ENCODE measurements around the gene RTL1.

RTL1 gene

DNA sequence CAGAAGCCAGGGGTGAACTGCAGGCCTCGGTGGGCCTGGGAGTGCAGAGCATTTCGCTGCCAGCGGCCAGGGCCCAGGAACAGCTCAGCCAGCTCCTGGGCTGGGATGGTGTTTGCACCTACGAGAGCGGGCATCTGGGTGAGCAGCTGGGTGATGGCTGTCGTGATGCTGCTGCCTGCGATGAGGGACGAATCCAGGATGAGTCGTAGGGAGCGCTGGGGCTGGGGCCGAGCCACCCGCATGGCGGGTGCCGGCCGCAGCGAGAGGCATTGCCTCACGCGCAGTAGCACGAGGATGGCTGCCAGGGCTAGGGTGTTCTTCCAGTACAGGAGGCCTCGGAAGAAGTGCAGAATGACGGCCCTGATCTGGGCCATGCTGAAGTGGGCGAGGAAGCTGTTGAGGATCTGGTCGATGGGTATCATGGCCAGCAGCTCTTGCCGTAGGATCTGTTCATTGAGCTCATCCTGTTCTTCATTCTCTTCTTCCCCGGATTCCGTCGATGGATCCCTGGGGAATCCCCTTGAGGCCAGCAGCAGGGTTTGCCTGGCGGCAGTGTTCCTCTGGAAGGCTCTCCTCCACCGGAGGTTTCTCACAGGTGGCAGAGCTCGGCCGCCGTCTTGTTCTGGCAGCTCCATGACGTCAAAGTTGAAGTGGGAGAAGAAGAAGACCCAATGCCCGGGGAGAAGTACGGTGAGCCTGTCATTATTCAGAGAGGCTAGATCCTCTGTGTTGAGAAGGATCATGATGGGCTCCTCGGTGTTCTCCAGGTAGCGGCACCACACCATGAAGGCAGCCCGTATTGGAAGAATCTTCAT, 22.1 kb downstream of the RTL1 start:
- DNase-seq (ENCODE audit: low read depth) = no peak

DNA sequence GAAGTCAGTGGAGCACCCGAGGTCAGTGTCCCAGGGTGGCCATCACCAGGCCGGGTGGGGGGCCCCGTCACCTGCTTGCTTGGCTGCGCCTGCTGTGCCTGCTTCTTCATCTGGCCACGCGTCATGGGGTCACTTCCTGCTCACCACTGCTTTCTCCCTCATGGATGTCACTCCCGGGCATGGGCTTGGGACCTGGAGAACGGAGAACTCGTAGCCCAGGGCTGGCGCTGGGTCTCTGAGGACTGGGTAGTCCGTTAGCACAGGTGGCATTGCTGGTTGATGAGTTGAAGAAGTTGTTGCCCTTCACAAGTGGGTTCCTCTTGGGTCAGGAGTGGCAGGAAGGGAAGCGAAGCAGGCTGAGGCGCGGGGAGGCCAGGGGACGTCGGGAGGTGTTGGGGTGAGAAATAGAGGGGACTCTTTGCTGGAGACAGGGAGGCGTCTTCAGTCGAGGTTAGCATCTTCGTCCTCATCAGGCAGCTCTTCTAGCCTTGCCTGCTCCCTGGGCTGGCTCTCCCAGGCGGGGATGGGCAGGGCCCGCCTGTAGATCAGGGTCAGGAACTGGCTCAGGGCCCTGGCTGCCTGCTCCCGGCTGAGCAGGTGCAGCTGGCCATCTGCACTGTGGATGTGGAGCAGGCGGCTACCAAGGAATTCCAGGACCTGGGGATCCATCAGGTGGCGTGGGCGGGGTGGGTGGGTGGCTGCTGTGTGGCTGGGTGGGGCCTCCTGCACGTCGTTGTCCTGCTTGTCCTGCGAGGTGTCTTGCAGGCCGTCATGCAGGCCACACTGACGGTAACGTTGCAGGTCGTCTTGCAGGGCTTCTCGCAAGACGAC, 23.0 kb downstream of the RTL1 start:
- no peak for DNase-seq (ENCODE audit: low read depth)

DNA sequence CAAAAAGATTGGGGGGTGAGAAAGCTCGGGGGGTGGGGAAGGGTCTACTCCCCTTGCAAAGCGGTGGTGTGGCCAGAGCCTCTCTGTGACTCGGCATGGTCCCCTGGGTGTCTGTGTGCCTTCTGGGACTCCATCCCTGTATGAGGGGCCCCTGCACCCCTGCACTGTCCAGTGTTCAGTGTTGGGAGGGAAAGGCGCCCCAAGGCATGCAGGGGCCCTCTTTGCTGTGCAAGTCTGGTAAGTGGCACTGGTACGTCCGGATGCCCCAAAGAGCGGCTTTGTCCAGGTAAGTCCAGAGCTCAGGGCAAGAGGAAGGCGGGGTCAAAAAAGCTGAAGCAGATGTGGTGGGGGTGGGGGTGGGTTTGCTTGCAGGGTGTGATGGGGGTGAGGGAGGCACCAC, 23.7 kb downstream of the RTL1 start:
- DNase-seq (ENCODE audit: low read depth) = no peak

DNA sequence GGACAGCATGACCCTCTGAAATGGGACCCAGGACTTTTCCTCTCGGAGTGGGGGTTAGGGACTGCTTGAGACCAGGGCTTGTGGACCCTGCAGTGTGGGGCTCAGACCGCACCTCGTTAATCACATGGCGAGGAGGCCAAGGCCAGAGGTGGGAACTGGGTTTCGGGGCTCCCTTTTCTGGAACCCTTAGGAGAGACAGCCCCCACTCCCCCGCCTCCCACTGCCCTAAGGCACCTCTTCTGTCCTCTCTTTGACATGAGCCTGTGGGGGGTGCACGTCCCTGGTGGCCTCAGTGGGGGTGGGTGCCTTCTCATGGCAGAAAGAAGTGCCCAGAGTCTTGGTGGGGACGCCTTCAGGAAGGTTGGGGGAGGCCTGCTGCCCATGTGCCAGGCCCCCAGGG, 24.3 kb downstream of the RTL1 start:
- no peak for DNase-seq (ENCODE audit: low read depth)

DNA sequence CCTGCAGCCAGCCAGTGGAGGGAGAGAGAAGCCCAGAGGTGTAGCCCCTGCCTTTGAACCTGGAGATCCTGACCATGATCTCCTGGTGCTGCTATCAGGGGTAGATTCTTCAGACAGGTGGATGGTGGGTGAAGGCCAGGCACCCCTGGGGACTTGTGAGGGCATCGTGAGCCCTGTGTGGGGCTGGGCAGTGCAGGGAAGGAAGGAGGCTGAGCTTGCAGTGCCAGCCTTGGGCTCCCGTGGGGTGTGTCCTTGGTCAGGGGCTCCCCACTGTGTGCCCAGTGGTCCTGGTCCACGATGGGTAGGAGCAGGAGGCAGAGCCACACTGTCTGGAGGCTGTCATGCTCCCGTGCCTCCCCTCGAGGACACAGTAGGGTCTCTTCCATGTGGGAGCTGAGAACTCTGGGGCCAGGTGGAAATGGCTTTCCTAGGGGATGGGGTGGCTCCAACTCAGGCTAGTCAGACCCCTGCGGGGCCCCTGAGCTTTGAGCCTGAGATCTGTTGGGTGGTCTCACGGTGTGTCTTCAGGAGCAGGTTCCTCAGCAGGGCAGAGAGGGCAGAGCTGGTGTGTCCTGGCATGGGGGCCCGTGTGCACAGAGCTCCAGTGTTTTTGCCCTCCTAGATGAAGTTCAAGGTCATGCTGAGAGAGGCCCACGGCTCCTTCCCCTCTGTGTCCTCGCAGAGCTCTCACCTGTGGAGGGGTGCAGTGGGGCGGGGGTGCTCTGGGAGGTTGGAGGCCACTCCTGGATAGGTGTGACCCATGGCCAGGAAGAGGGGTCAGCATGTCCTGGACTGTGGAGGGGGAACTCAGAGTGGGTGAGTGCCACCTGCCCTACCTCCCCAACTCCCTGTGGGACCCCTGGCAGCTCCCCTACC, 25.0 kb downstream of the RTL1 start:
- no peak for DNase-seq (ENCODE audit: low read depth)

DNA sequence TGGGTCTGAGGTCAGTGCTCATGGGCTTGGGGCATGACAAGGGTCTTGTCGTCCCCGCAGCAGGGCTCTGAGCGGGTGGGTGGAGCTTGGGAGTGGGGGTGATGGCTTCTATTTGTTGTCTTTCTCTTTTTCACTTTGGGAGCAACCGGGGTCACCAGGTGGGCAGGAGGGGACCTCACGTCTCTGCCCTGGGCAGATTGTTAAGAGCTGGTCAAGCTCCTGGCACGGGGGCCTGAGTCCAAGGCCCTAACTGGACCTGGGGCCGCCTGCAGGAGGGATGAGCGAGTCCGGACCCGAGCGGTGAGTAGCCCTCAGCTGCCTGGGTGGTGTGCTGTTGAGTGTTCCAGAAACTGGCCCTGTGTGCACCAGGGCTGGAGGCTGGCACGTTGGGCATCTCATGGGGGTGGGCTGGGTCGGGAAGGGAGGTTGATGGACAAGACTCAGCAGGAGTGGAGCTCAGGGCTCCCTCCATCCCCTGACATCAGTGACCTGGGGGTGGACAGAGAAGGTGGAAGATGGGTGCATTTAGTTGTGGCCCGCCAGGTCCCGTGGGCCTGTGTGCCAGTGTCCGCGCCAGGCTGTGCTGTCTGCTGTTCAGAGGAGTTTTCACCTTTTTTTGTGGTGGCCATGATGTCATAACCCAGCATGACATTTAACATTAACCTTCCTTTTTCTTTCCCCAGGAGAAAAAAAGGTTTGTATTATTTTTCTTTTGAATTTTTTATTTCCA, 27.5 kb downstream of the RTL1 start:
- DNase-seq (ENCODE audit: low read depth) = no peak

DNA sequence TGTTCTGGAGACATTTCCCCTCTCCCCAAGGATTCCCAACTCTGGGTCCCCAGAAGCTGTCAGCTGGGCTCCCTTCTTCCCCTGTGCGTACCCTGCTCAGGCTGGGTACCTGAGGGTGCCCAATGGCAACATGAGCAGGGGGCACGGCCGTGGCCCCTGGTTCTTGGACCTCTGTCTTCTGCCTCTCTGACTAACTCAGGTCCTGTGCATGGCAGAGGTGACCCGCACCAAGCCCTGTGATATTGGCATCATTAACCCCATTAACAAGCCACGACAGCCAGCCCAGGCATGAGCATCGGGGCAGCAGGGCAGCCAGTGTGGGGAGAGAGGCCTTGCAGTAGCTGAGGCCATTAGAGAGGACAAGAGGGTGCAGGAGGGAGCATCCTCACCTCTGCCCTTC, 28.4 kb downstream of the RTL1 start:
- no peak for DNase-seq (ENCODE audit: low read depth)

DNA sequence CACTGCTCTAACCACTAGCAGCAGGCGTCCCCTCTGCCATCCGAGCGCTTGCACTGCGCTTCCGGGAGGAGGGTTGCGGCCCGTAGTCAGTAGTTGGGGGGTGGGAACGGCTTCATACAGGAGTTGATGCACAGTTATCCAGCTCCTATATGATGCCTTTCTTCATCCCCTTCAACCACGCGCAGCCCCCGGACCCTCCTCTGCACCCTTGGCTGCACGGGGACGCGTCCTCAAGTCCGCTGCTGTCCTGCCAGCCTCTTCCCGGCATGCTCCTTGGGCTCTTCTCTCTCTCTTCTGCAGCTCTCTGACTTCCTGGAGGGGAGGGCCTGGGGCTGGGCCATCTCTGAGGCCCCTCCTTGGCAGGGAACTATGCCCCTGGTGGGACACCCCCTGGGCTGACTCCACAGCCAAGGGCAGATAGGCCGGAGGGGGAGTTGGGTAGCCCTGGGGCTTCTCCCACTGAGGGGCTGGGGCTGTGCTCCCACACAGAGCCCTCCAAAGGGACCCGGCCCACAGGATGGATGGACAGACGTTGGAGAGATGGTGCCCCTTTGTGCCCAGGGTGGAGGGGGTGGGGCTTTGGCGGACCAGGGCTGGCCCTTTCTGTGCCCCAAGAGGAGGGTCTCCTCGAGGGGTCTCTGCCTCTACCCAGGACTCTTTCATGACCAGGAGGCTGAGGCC, 29.0 kb downstream of the RTL1 start:
- DNase-seq (ENCODE audit: low read depth) = no peak

DNA sequence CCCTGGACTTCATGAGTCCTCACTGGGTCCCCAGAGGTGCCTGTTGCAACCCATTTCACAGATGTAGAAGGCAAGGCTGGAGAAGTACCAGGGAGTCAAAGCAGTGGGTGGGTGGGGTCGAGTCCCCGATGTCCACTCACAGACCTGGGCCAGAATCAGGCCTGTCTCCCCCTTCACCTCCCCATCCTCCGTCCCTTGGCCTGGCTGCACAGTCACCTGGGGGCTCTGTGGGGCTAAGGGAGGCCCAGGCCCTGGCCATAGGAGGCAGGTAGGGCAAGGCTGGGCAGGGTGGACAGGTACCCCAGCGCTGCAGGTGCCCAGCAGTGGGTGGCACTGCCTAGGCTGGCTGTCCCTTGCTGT, 29.5 kb downstream of the RTL1 start:
- no peak for DNase-seq (ENCODE audit: low read depth)

DNA sequence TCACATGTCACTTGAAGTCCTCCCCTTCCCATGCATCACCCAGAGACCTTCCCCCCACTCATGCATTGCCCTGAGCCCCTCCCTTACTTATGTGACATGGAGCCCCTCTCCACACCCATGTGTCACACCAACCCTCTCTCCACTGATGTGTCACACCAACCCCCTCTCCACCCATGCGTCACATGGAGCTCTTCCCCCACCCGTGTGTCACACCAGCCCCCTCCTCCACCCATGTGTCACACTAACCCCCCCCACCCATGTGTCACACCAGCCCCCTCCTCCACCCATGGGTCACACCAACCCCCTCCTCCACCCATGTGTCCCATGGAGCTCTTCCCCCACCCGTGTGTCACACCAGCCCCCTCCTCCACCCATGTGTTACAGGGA, 30.4 kb downstream of the RTL1 start:
- no peak for DNase-seq (ENCODE audit: low read depth)

DNA sequence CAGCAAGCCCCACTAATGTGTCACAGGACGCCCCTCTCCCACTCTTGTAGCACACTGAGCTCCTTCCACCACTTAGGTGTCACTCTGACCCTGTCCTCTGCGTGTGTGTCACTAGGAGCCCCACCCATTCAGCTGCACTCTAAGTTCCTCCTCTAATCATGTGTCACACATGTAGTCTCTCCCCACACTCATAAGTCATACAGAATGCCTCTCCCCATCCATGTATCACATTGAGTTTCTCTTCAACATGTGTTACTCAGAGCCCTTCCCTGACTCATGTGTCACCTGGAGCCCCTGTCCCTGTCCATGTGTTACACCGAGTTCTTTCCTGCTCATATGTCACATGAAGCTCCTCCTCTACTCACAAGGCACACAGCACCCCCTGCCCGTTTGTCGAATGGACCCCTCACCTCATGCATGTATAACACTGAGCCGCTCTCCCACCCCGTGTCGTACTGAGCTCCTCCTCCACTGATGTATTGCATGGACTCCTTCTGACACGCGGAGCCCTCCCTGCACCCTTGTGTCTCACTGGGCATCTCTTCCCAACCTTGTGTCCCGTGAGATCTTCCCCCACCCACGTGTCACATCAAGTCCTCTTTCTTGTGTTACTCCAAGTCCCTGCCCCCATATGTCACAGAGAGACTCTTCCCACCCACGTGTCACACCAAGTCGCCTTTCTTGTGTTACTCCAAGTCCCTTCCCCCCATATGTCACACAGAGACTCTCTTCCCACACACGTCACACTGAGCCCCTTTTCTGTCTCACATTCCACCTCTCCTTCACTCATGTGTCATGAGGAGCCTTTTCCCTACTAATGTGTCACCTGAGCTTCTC, 31.0 kb downstream of the RTL1 start:
- no peak for DNase-seq (ENCODE audit: low read depth)

DNA sequence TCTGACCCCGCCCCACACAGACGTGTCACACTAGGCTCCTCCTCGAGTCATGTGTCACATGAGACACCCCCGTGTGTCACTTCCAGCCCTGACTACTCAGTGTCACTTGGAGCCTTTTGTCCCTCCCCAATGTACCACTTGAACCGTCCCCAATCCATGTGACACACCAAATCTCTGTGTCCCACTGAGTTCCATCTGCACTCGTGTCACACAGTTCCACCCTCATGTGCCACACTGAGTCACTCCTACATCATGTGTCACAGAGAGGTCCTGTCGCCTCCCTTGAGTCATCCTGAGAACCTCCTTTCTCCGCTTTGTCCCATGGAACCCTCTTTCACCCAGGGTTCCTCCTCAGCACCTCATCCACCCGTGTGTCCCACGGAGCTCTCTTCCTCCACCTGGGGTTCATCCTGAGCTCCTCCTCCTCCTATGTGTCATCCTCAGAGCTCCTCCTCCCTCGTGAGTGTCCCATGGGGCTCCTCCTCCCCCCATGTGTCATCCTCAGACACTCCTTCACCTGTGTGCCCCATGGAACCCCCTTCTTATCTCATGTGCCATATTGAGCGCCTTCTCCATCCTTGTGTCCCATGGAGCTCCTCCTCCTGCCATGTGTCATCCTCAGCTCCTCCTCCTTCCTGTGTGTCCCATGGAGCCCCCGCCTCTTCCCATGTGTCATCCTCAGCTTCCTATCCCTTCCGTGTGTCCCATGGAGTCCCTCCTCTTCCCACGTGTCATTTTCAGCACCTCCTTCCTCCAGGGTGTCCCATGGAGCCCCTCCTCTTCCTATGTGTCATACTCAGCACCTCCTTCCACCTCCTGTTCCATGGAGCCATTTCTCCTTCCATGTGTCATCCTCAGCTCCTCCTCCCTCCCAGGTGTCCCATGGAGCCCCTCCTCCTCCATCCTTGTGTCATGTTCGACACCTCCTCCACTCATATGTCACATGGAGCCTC, 32.0 kb downstream of the RTL1 start:
- no peak for DNase-seq (ENCODE audit: low read depth)

DNA sequence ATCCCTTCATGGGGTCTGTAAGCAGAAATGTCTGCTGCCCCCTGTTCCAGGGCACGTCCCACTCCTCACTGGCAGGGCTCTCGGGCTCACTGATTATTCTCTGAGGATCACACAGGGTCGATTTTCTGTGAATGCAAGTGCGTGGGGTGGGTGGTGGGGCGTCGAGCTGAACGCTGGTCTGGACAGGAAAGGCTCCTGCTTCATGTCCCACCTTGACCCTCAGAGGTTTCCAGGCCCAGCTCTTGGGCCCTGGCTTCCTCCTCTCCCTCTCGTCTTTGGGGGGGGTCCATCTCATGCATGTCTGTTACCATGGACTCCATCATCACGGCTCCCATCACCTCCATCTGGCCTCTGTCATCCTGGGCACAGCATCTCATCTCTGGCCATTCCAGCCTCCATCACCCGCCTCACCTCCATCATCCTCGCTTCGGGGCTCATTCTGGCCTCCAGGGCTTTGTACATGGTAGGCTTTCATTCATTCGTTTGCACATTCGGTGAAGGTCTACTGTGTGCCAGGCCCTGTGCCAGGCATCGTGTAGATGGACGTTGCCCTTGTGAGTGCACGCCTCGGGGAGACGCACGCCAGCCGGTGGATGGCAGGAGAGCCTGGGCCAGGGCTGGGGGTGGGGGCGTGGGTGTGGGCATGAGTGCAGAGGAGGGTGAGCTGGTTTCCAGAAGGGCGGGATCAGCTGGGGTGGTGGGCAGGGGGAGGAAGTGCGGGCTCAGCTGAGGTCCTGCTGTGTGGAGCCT, 34.7 kb downstream of the RTL1 start:
- DNase-seq (ENCODE audit: low read depth) = no peak

DNA sequence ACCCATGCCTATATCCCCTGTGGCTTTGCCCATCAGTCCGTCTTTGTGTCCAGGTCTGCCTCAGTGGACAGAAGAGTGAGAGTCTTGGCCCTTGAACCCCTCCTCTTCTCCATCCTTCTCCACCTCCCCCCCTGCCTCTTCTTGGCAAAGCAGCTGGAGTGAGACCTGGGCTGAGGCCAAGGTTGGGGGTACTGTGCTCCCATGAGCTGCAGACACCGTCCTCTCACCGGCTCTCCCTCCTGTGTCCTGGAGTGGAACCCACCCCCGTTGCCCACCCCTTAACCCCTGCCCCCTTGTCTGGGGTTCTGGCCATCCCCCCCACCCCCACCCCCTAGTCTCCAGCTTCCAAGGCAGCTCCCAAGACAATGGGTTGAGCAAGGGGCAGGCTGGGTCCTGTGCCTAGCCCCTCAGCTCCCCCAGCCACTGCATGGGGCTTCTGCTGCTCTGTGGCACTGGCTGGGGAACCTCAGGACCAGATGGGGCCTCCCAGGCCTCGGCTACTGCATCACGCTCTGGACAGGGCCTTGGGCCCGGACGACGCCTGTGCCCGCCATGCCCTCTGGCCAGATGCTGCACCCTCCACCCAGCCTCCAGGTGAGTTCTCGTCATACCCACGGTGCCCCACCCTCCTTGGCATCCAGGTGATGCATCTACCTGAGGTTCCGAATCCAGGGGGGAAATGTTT, 35.7 kb downstream of the RTL1 start:
- DNase-seq (ENCODE audit: low read depth) = no peak

DNA sequence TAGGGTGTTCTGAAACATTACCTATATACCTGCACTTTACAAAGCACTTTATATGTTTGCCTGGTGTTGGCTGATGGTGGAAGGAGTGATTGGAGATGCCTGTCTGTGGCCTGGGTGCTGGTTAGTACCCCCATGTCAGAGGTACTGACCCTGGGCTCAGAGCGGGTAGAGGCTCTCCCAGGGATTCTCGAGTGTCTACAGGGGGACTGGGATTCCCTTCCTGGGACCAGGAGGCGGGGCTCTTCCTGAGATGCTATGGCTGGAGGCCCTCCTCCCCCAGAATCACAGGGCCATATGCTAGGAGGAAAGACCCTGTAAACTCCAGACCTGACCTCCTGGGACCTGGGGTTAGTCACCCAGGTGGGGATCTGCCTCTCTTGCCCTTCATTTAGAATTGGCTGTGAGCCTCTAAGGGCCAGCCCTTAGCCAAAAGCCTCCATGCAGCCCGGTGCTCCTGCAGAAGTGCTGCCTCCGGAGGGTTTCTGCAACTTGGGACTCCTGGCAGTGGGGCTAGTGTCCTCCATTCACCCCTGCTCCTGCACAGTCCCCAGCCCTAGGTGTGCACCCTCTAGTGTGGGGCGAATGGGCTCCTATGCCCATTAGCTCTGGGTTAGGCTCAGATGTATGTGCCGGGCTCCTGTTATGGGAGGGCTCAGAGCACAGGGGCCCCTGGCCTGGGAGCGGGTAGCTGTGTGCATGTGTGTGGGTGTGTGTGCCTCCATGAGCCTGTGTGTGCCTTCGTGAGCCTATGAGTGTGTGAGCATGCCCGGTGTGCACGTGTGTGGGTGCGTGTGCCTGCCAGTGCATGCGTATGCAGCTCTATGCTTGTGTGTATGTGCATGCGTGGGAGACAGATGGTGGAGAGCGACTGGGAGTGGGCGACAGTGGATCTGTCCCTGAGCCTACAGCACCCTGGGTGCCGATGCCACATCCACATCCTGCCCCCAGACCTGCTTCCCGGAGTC, 36.6 kb downstream of the RTL1 start:
- DNase-seq (ENCODE audit: low read depth) = no peak

DNA sequence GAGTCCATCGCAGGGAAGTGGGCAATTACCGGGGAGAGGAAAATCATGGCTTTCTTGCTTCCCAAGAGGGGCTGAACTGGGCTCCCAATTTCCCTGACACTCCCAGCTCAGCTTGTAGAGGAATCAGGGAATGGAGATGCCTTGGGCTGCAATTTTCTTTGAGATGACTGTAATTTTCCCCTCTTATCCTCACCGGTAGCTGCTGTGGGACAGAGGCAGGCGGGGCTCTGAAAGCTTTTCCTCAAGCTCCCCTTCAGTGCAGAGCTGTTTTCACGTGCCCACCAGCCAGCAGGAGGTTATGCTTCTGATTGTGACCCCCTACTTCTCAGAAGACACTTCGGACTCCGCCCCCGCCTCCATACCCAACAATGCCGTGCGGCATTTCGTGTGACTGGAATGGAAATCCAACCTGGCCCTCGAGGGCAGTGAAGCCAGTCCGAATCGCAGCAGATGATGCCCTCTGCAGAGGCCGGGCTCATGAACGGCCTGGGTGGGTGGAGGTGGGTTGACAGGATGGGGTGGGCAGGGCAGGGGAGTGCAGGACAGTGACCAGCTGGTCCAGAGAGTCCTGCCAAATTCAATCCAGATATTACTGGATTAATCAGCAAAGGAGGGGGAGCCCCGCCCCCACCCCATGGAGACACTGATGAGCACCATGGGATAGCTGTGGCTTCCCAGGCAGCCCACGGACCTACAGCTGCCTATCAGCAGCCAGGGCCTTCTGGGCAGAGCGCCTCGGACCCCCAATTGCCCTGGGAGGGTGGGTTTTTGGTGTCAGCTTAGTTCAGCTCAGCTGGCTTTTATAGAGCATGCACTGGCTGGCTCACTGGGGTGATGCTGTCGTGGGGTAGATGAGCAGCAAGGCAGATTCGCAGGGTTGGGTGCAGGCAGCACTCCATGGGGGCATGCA, 37.6 kb downstream of the RTL1 start:
- no peak for DNase-seq (ENCODE audit: low read depth)
